Activated CD4-positive, alpha-beta T cell treated with anti-CD3 and anti-CD28 coated beads for 36 hours (primary cell): ENCODE measurements around the gene ALK. TPM values are rescaled to one million over a fixed set of nuclear protein-coding genes. Genes with fewer than 3 reads are reported as not detected.
A peak's percentile ranks its signal among the peaks of the same experiment; 100 is the strongest.

ENCODE experiments used
- ATAC-seq: fragments of 200-7000 bp; cut with Tn5 transposase; one replicate; pipeline ENCODE4 v1.10.0; 2021; ENCODE audit warnings: mild to moderate bottlenecking, moderate library complexity
- CTCF ChIA-PET: fragments of 350-600 bp; sonication (Branson Sonifier 250); formaldehyde crosslinking; loops from one replicate; lab custom pipeline; 2021; ENCODE audit warnings: antibody characterized with exemption; lab: Charles Lee
- POLR2A ChIA-PET: fragments of 350-600 bp; sonication (Branson Sonifier 250); formaldehyde crosslinking; loops from one replicate; lab custom pipeline; 2021; ENCODE audit warnings: antibody characterized with exemption, inconsistent platforms; lab: Charles Lee
- DNase-seq: peaks from one replicate; pipeline ENCODE4 v3.0.0-alpha.2; 2020
- H3K27ac Mint-ChIP-seq: one replicate; pipeline ENCODE4 v1.8.0; 2021; ENCODE audit warnings: mixed read lengths
- H3K27me3 Mint-ChIP-seq: one replicate; pipeline ENCODE4 v1.8.0; 2021; ENCODE audit warnings: mixed read lengths
- H3K36me3 Mint-ChIP-seq: one replicate; pipeline ENCODE4 v1.8.0; 2021; ENCODE audit warnings: low read depth, mixed read lengths
- H3K4me1 Mint-ChIP-seq: one replicate; pipeline ENCODE4 v1.8.0; 2021; ENCODE audit warnings: mixed read lengths
- H3K4me3 Mint-ChIP-seq: one replicate; pipeline ENCODE4 v1.8.0; 2021; ENCODE audit warnings: mild to moderate bottlenecking, moderate library complexity, mixed read lengths
- H3K9me3 Mint-ChIP-seq: one replicate; pipeline ENCODE4 v1.8.0; 2021; ENCODE audit warnings: low read depth, mixed read lengths
- intact Hi-C, 2 experiments: fragments of 100-400 bp; cut with DNase I in 1 of 2; cut with micrococcal nuclease in 1 of 2; formaldehyde crosslinking; loops; one replicate each; pipeline versions ENCODE4 v1.14.2 to v1.15.1; 2022 to 2024; cut with DNase I, micrococcal nuclease
- total RNA-seq, 2 experiments: library from RNA; stranded (reverse); gene quantifications; one replicate each; pipeline ENCODE4 v1.2.3, GENCODE V29; 2021

ALK gene
- total RNA-seq, 2 experiments from 2014 or later = not detected

DNA sequence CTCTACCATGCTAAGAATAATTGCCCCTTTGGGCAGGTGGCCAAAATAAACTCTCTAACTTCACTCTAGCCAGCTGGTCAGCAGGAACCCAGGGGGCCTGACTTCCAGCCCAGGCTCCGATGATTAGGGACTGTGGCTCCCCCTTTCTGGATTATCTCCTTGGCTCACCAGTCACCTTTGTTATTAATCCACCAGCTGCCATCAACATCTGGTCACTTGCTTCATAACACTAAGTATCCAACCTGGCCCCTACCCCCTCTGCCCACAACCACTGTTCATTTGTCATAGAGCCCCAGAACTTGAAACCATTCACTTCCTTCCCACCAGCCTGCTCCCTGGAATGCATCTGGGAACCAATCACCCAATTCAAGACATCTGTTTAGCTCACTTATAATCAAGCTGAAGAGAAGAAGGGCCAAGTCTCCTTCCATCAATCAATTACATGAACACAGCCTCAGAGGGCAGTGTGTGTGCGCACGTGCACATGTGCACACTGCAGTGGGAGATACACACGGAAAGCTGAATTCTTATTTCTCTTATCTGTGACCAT is 215.1 kb downstream of the ALK start:
- no peak for ATAC-seq
- CTCF ChIA-PET = interaction anchor here (0.7 kb wide), 1 partner anchor 397 kb away, joined by 3 read pairs; no protein-coding TSS in a partner anchor

DNA sequence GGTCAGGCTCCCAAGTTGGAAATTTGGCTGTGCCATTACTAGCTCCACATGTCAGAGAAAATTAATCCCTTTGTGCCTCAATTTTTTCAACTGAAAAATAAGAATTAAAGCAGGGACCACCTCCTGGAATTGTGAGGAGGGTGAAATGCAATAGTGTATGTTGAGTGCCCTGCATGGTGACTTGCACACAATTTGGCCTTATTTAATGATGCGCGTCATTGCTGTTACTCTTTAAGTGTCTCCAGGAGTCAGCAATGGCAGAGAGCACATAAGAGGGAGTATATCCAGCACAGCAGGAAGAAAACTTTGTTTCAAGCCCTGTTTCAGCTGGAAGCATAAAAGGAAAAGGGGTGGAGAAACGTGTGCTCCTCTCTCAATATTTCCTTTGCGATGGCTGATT is 215.8 kb downstream of the ALK start:
- Mint-ChIP-seq H3K36me3 (no peaks in the 10 kb centered on the region), H3K4me1 (no peaks in the 10 kb centered on the region), H3K27ac (no peak overlapping the region), H3K27me3 (no peaks in the 10 kb centered on the region), H3K9me3 (no peaks in the 10 kb centered on the region), H3K4me3 (no peak overlapping the region)
- POLR2A ChIA-PET = no interaction called here
- no peak for ATAC-seq
- intact Hi-C loops = no loop called here
- no peak for DNase-seq
- CTCF ChIA-PET = no interaction called here

More for the DNA sequence above, 215.1 kb downstream of the ALK start:
- POLR2A ChIA-PET = no interaction called here
- Mint-ChIP-seq H3K27ac (no peak overlapping the region), H3K4me1 (no peaks in the 10 kb centered on the region), H3K9me3 (no peaks in the 10 kb centered on the region), H3K27me3 (no peaks in the 10 kb centered on the region), H3K36me3 (no peaks in the 10 kb centered on the region), H3K4me3 (no peak overlapping the region)
- intact Hi-C loops = no loop called here
- no peak for DNase-seq

DNA sequence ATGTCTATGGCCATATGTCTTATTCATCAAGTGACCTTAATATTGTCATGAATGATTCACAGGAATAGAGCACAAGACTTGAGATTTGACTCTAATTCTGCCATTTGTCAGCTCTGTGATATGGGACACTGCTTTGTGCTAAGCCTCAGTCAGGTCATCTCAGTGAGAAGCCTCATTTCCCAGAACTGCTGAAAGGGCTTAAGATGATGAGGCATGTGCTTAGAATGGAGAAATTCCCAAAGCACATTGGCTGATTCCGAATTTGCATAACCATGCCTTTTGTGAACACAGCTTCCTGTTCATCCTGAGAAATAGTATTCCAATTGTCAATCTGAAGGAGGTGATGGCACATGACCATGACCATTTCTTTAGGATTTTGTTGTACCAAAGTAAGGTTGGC is 218.1 kb downstream of the ALK start:
- Mint-ChIP-seq H3K4me1 (no peaks in the 10 kb centered on the region), H3K27ac (no peak overlapping the region), H3K27me3 (no peaks in the 10 kb centered on the region), H3K4me3 (no peak overlapping the region), H3K36me3 (no peaks in the 10 kb centered on the region), H3K9me3 (no peaks in the 10 kb centered on the region)
- POLR2A ChIA-PET = no interaction called here
- intact Hi-C loops = no loop called here
- DNase-seq (no peak), ATAC-seq (no peak)
- CTCF ChIA-PET = interaction anchor here (0.7 kb wide), 1 partner anchor 176 kb away, joined by 4 read pairs; no protein-coding TSS in a partner anchor

DNA sequence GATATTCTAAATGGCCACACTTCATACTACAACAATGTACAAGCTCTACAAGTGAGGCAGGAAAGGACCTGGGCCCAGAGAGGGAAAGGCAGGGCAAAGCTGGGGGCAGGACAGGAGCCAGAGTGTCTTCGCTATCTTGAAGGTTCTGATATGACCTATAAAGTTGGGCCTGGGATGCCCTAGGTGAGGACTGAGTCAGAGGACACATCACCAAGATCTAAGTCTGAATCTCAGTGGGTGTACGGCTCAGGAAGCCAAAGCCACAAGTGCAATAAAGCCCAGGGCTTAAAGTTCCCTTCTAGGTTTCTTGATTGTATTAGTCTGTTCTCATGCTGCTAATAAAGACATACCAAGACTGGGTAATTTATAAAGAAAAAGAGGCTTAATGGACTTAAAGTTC is 219.1 kb downstream of the ALK start:
- ChIA-PET CTCF (interaction anchor here (1.2 kb wide), 1 partner anchor 9 kb away, joined by 3 read pairs; no protein-coding TSS in a partner anchor), POLR2A (no interaction called here)
- ATAC-seq (peak; percentile 23), DNase-seq (peak; percentile 7)
- H3K27me3 Mint-ChIP-seq = no peaks in the 10 kb centered on the region
- no peaks in the 10 kb centered on the region for H3K4me1 Mint-ChIP-seq
- H3K36me3 Mint-ChIP-seq = no peaks in the 10 kb centered on the region
- no peaks in the 10 kb centered on the region for H3K9me3 Mint-ChIP-seq
- H3K4me3 Mint-ChIP-seq = no peak overlapping the region
- no peak overlapping the region for H3K27ac Mint-ChIP-seq
- intact Hi-C loops = no loop called here

DNA sequence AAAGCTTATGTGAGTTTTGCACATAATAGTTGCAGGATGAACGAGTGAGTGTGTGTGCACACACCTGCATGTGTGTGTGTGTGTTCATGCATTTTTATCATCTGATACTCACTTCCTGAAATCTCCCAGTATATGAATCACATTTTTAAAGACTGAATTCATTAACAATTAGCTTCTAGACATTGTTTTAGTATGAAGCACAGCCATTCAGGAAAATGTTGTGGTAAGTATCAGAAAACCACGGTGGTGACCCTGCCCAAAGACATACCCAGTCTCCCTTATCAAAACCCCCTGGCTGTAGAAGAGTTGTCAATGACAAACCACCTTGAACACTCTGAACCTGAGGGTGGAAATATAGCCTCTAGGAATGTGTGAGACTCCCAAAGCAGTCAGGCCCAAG is 220.8 kb downstream of the ALK start:
- no peaks in the 10 kb centered on the region for H3K27me3 Mint-ChIP-seq
- no peaks in the 10 kb centered on the region for H3K4me1 Mint-ChIP-seq
- no peaks in the 10 kb centered on the region for H3K9me3 Mint-ChIP-seq
- no peaks in the 10 kb centered on the region for H3K36me3 Mint-ChIP-seq
- intact Hi-C loops = no loop called here
- CTCF ChIA-PET = no interaction called here
- ATAC-seq (no peak), DNase-seq (no peak)
- H3K27ac Mint-ChIP-seq = no peak overlapping the region
- POLR2A ChIA-PET = no interaction called here
- H3K4me3 Mint-ChIP-seq = no peak overlapping the region

DNA sequence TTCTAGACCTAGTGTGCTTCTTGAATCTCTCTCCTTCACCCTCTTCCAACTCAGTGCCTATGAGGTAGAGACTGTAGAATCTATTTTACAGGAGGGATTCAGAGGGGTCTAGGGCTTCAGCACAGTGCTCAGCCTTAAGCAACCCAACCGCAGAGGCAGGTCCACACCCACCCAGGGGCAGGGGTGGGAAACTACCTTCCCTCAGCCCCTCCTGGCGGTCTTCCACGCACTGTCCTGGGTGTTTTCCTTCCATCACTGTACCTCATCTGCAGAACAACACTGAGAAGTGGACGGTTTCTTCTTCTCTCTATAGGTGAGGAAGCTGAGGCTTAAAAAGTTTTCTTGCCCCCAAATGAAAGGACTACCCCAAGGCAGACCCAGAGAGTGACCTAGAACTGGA is 222.3 kb downstream of the ALK start:
- Mint-ChIP-seq H3K9me3 (no peaks in the 10 kb centered on the region), H3K36me3 (no peaks in the 10 kb centered on the region), H3K27ac (no peak overlapping the region), H3K4me1 (no peaks in the 10 kb centered on the region), H3K4me3 (no peak overlapping the region), H3K27me3 (peaks cover 2% of the 10 kb centered on the region)
- ChIA-PET CTCF (no interaction called here), POLR2A (no interaction called here)
- DNase-seq (no peak), ATAC-seq (no peak)
- intact Hi-C loops = no loop called here

DNA sequence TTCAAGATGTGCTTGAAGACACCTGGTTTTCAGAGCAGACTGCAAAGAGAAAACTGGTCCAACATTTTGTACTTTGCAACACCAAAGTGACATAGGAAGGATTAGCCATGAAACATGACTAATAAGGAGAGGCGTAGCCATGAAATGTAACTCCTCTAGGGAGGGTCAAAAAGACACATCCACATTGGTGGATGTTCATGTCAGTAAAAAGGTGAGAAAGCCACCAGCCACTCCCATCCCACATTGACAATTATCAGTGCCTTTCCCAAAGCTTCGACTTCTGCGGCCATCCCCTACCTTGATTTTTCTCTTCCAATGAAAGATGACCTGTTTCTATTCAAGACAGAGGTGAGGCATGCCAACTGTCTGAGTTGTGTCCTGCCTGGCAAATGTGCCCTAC is 223.2 kb downstream of the ALK start:
- DNase-seq = no peak
- ATAC-seq = no peak
- no peaks in the 10 kb centered on the region for H3K36me3 Mint-ChIP-seq

DNA sequence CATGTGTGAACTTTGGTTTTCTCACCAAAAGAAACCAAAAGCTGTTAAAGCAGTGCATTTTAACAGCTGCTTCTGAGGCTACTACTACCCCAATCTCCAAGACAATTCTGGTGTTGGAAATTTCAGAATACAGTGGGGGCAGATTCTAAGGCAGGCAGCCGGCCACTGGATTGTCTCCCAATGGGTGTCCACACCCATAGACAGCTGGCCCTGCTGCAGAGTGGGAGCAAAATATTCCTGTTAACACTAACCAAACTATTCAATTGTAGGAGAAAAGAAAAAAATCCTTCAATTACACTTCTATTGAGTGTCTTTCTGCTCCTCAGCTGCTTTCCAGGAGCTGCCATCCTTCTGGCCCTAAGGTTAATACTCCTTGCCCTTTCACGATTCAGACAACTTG is 223.7 kb downstream of the ALK start:
- ChIA-PET POLR2A (no interaction called here), CTCF (interaction anchor here (0.7 kb wide), 1 partner anchor 58 kb away, joined by 3 read pairs; no protein-coding TSS in a partner anchor)
- DNase-seq (no peak), ATAC-seq (no peak)
- H3K9me3 Mint-ChIP-seq = no peaks in the 10 kb centered on the region
- intact Hi-C loops = no loop called here
- H3K27ac Mint-ChIP-seq = no peak overlapping the region
- peaks cover 4% of the 10 kb centered on the region for H3K27me3 Mint-ChIP-seq
- H3K36me3 Mint-ChIP-seq = no peaks in the 10 kb centered on the region
- no peaks in the 10 kb centered on the region for H3K4me1 Mint-ChIP-seq
- H3K4me3 Mint-ChIP-seq = no peak overlapping the region

More for the DNA sequence above, 223.2 kb downstream of the ALK start:
- no peak overlapping the region for H3K4me3 Mint-ChIP-seq
- intact Hi-C loops = no loop called here
- POLR2A ChIA-PET = interaction anchor here (0.6 kb wide), 1 partner anchor 285 kb away, joined by 3 read pairs; no protein-coding TSS in a partner anchor
- H3K27me3 Mint-ChIP-seq = peaks cover 2% of the 10 kb centered on the region
- H3K27ac Mint-ChIP-seq = no peak overlapping the region
- CTCF ChIA-PET = no interaction called here
- no peaks in the 10 kb centered on the region for H3K9me3 Mint-ChIP-seq
- H3K4me1 Mint-ChIP-seq = no peaks in the 10 kb centered on the region

DNA sequence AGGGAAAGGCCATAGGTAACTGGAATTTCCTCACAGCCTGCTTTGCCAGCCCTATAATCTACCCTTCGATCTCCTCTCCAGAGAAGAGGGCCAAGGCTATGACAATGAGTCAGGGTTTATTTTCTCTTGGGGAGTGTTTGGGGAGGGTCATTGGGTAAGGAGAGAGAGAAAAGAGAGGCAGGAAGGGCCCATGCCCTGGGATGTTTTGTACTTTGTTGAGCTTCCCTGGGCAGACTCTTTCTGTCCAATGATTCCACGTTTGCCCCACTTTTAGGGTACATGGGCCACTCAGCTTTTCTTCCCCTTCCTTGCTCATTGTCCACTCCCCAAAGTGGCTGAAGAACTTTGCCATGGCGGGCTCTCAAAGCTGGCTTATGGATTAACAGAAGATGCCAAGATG is 224.2 kb downstream of the ALK start:
- intact Hi-C loops = no loop called here
- Mint-ChIP-seq H3K27ac (no peak overlapping the region), H3K36me3 (no peaks in the 10 kb centered on the region), H3K27me3 (peaks cover 7% of the 10 kb centered on the region), H3K4me3 (no peak overlapping the region), H3K4me1 (no peaks in the 10 kb centered on the region), H3K9me3 (no peaks in the 10 kb centered on the region)
- ChIA-PET CTCF (interaction anchor here (0.7 kb wide), 1 partner anchor 58 kb away, joined by 3 read pairs; no protein-coding TSS in a partner anchor), POLR2A (no interaction called here)
- ATAC-seq (no peak), DNase-seq (no peak)

DNA sequence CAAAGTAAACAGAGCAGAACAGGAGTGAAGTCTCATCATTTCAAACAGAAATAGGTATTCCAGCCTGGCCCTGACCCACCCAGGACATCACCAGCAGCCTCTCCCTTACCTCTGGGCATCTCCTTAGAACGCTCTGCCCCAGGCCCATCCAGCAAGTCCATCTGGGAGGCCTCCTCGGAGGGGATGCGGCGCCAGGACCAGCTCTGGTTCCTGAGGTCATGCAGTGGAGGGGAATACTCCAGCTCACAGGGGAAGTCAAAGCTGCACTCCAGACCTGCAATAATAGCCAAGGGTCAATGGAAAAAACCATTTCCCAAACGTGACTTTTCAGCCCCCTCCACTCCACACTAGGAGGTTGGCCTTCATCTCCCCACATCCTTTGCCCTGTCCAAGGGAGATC is 226.6 kb downstream of the ALK start:
- Mint-ChIP-seq H3K4me3 (no peak overlapping the region), H3K4me1 (no peaks in the 10 kb centered on the region), H3K27ac (no peak overlapping the region), H3K9me3 (no peaks in the 10 kb centered on the region), H3K36me3 (no peaks in the 10 kb centered on the region), H3K27me3 (peaks cover 9% of the 10 kb centered on the region)
- POLR2A ChIA-PET = no interaction called here
- DNase-seq (no peak), ATAC-seq (no peak)
- CTCF ChIA-PET = no interaction called here
- intact Hi-C loops = no loop called here

DNA sequence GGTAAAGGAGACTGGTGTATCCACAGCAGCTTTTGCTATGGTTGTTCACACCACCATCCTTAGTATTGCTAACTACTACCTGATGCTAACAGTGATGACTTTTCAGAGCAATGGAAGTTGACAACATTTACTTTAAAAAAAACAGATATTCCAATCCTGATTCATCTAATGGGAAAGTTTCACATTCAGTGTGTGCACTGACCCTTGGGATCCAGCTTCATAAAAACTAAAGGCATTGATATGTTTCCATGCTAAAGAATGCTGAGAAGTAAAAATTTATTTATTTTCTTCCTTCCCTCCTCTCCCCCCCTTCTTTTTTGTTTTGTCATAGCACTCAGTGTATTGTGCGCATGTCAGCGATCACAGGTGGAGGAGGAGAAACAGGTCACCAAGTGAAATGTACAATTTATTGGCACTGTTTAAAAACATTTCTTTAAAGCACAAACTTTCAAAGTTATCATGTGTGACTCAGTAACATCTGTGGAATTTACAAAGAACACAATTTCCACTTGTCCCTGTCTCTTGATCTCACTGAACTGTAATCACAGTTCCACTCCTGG is 229.9 kb downstream of the ALK start:
- H3K27ac Mint-ChIP-seq = no peak overlapping the region
- POLR2A ChIA-PET = no interaction called here

DNA sequence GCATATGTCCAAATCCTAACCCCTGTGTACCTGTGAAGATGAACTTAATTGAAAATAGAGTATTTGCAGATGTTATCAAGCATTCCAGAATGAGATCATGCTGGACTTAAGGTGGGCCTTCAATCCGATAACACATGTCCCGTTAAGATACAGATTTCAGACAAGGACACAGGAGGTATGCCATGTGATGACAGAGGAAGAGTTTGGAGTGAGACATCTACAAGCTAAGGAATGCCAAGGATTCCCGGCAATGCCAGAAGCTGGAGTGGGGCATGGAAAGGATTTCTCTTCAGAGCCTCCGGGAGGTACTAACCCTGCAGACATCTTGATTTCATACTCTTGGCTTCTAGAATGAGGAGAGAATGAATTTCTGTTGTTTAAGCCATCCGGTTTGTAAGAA is 231.7 kb downstream of the ALK start:
- no peaks in the 10 kb centered on the region for H3K36me3 Mint-ChIP-seq
- POLR2A ChIA-PET = no interaction called here
- intact Hi-C loops = no loop called here
- H3K27me3 Mint-ChIP-seq = peaks cover 15% of the 10 kb centered on the region
- CTCF ChIA-PET = no interaction called here
- no peak overlapping the region for H3K4me3 Mint-ChIP-seq
- DNase-seq (no peak), ATAC-seq (no peak)
- no peak overlapping the region for H3K27ac Mint-ChIP-seq
- no peaks in the 10 kb centered on the region for H3K4me1 Mint-ChIP-seq
- no peaks in the 10 kb centered on the region for H3K9me3 Mint-ChIP-seq

More for the DNA sequence above, 229.9 kb downstream of the ALK start:
- H3K9me3 Mint-ChIP-seq = no peaks in the 10 kb centered on the region
- no peak for DNase-seq
- intact Hi-C loops = no loop called here
- peaks cover 14% of the 10 kb centered on the region for H3K27me3 Mint-ChIP-seq
- no peaks in the 10 kb centered on the region for H3K36me3 Mint-ChIP-seq
- no peak overlapping the region for H3K4me3 Mint-ChIP-seq
- ATAC-seq = no peak
- H3K4me1 Mint-ChIP-seq = no peaks in the 10 kb centered on the region
- CTCF ChIA-PET = no interaction called here
